Measurements from ENCODE around the gene SPEM1.

Gene SPEM1

GRCh38 chr17:7392696-7393612 is 27.2 kb upstream of the SPEM1 start:
- H3K4me1 Mint-ChIP-seq: peaks cover 41% of the 10 kb centered on the region
- H3K27ac Mint-ChIP-seq: peak overlapping the region; percentile 75
- CTCF ChIA-PET: interaction anchor here (0.6 to 0.7 kb wide), 3 partner anchors 44 to 106 kb away, joined by 3 to 4 read pairs (median 3); no protein-coding TSS in a partner anchor
- H3K9me3 Mint-ChIP-seq: no peaks in the 10 kb centered on the region
- no peak for DNase-seq
- peaks cover 47% of the 10 kb centered on the region for H3K36me3 Mint-ChIP-seq
- H3K4me3 Mint-ChIP-seq: peak overlapping the region; percentile 94
- peaks cover 7% of the 10 kb centered on the region for H3K27me3 Mint-ChIP-seq

DNA sequence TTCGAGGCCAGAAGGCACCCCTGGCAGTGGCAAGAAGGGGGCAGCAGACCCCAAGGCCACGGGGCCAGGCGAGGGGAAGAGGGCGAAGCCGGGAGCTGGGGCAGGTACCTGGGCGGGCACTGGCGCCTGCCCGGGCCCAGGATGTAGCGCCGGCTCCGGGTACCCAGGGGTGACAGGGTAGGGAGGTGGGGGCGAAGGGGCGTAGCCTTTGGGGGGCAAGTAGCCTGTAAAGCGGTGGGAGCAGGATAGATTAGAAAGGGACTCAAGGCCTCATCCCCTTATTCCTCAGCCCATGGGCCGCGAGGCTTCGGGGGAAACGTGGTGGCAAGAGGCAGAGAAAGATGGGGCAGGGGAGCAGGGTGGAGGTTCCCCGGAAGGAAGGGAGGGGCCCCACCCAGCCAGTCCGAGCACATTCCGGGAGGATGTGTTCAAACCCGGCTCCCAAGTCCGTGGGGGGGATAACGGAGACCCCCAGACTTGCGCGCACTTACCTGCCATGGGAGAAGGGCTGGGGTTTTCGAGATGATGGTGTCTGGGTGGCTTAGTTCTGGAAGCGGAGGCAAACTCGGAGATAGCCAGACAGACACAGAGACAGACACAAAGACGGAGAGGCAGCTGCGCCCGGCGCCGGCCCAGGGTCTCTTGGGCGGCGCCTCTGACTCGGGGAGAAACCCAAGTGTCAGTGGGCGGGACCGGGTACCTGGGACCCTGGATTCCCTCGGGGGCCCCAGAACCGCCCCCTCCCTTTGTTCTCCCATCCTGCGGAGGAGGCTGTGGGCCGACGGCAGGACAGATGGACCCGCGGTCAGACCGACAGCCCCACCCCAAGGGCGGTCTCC is 26.3 kb upstream of the SPEM1 start:
- CTCF ChIA-PET: interaction anchor here (0.6 to 2.3 kb wide), 2 partner anchors 43 to 98 kb away, joined by 3 to 7 read pairs; no protein-coding TSS in a partner anchor
- peak overlapping the region; percentile 94 for H3K4me3 Mint-ChIP-seq

DNA sequence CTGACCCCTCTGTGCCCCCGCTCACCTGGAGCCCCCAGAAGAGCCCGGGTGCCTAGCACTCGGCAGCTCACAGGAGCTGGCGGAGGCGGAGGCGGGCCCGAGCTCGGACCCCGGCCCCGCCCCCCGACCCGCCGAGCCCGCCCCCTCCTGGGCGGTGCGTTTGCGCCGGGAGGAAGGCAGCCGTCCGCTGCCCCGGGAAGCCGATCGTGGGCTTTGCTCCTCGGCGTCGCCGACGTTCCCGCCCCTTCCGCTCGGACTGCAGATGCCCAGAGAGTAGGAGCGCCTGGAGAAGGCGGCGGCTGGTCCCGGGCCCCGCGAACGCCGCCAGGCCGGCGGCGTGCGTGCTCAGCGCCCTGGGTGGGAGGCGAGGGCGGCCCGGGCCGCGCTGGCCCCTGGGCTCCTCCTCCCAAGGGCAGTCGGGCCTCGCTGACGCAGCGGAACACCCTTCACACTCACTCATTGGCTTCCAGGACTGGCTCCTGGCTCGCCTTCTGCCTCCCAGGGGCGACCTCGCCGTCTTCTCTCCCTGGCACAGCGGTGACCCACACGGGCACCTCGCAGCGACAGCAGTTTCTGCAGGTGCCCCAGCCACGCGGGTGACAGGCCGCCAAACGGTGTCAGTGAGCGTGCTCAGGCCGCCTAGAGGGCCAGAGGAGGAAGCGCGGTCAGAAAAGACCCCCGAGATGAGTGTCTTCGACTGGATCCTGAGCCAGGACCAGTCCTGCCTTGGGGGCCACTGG is 25.5 kb upstream of the SPEM1 start, which contains the start of gene PLSCR3:
PLSCR3 (minus strand) TSS at position 74 of the 740 bp plus-strand sequence. CDS start 415 bp downstream, outside the sequence.
- peak; percentile 87 for DNase-seq
- Mint-ChIP-seq H3K4me1 (peaks cover 39% of the 10 kb centered on the region), H3K9me3 (no peaks in the 10 kb centered on the region), H3K27me3 (peaks cover 7% of the 10 kb centered on the region), H3K36me3 (peaks cover 34% of the 10 kb centered on the region), H3K27ac (peak within 1 kb of the TSS; percentile 89), H3K4me3 (peak within 1 kb of the TSS; percentile 94)
- CTCF ChIA-PET: interaction anchor here (2.3 kb wide), 1 partner anchor 42 kb away, joined by 7 read pairs; no protein-coding TSS in a partner anchor

More for the DNA sequence above, 26.3 kb upstream of the SPEM1 start:
- peak overlapping the region; percentile 87 for H3K27ac Mint-ChIP-seq
- peak; percentile 80 for DNase-seq
- no peaks in the 10 kb centered on the region for H3K9me3 Mint-ChIP-seq
- peaks cover 42% of the 10 kb centered on the region for H3K36me3 Mint-ChIP-seq
- peaks cover 7% of the 10 kb centered on the region for H3K27me3 Mint-ChIP-seq
- H3K4me1 Mint-ChIP-seq: peaks cover 41% of the 10 kb centered on the region

GRCh38 chr17:7396147-7396546 is 24.0 kb upstream of the SPEM1 start:
- H3K9me3 Mint-ChIP-seq: no peaks in the 10 kb centered on the region
- H3K36me3 Mint-ChIP-seq: peaks cover 20% of the 10 kb centered on the region
- peaks cover 7% of the 10 kb centered on the region for H3K27me3 Mint-ChIP-seq
- peaks cover 33% of the 10 kb centered on the region for H3K4me1 Mint-ChIP-seq
- CTCF ChIA-PET: no interaction called here
- DNase-seq: no peak
- no peak overlapping the region for H3K27ac Mint-ChIP-seq
- peak overlapping the region; percentile 37 for H3K4me3 Mint-ChIP-seq

DNA sequence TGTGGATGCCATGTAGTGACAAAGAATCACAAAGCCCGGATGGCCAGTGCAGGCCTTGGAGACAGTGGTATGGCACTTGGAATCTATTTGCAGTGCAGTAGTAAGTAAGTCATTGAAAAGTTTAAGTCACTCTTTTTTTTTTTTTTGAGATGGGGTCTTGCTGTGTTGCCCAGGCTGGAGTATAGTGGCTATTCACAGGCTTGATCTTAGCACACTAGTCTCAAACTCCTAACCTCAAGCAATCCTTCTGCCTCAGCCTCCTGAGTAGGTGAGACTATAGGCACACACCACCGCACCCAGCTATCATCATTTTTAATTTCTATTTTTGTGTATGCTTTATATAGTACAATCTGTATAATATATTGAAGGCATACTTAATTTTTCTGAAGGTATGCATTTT is 21.5 kb upstream of the SPEM1 start:
- no peak for DNase-seq
- Mint-ChIP-seq H3K27me3 (peaks cover 7% of the 10 kb centered on the region), H3K4me1 (peaks cover 23% of the 10 kb centered on the region), H3K36me3 (peaks cover 8% of the 10 kb centered on the region), H3K9me3 (no peaks in the 10 kb centered on the region), H3K4me3 (no peak overlapping the region), H3K27ac (no peak overlapping the region)
- CTCF ChIA-PET: interaction anchor here (1.6 kb wide), 1 partner anchor 43 kb away, joined by 4 read pairs; no protein-coding TSS in a partner anchor

DNA sequence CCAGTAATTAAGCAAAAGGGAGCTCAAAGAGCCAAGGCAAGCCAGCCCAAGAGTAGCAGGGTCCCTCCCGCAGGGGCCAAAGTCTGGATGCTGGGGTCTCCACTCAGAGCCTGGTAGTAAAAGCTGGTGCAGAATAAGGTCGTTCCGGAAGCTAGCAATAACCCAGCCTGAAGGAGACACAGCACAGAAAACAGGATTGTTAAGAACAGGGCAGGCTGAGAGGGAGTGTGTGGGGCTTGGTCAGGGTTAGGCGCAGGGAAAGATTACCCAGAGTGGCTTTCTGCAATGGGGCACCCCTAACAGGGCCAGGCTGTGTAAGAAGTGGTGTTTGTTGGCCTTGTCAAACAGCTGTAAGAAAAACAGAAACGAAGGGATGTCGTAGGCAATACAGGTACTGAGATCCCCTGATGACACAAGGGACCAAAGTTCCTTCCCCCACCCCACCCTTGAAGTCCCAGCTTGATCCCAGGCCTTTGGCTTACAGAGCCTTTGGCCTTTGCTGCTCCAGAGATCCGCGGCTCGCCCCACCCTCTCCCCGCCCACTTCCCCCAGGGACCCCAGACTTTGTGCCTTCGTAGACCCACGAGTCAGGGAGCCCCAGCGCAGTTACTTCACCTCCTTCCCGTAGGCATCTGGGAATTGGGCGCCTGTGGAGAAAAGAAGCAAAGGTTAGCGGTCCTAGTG is 16.9 kb upstream of the SPEM1 start:
- no peaks in the 10 kb centered on the region for H3K9me3 Mint-ChIP-seq
- DNase-seq: peak; percentile 60
- H3K36me3 Mint-ChIP-seq: peaks cover 5% of the 10 kb centered on the region
- H3K4me3 Mint-ChIP-seq: peak overlapping the region; percentile 95
- peaks cover 19% of the 10 kb centered on the region for H3K4me1 Mint-ChIP-seq
- CTCF ChIA-PET: interaction anchor here (0.5 to 2.2 kb wide), 5 partner anchors 32 to 139 kb away, joined by 3 to 6 read pairs (median 3); partner anchors contain the start of gene TMEM102
- H3K27me3 Mint-ChIP-seq: peaks cover 39% of the 10 kb centered on the region
- H3K27ac Mint-ChIP-seq: peak overlapping the region; percentile 92

DNA sequence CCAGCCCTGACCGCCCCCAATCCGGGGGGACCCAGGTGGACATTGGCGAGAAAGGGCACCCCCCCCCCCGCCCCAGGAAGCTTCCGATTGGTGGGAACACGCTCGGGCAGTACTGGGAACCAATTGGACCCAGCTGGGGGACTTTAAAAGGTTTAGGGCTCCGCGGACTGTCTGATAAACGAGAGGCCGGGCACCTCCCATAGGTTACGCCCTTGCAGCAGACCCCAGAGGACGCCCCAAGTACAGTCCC is 16.5 kb upstream of the SPEM1 start:
- H3K4me3 Mint-ChIP-seq: peak overlapping the region; percentile 95
- peak overlapping the region; percentile 92 for H3K27ac Mint-ChIP-seq
- H3K9me3 Mint-ChIP-seq: no peaks in the 10 kb centered on the region
- H3K4me1 Mint-ChIP-seq: peaks cover 20% of the 10 kb centered on the region
- H3K27me3 Mint-ChIP-seq: peaks cover 41% of the 10 kb centered on the region
- DNase-seq: no peak
- peaks cover 5% of the 10 kb centered on the region for H3K36me3 Mint-ChIP-seq
- CTCF ChIA-PET: interaction anchor here (0.5 to 2.2 kb wide), 5 partner anchors 32 to 138 kb away, joined by 3 to 6 read pairs (median 3); partner anchors contain the start of gene TMEM102

DNA sequence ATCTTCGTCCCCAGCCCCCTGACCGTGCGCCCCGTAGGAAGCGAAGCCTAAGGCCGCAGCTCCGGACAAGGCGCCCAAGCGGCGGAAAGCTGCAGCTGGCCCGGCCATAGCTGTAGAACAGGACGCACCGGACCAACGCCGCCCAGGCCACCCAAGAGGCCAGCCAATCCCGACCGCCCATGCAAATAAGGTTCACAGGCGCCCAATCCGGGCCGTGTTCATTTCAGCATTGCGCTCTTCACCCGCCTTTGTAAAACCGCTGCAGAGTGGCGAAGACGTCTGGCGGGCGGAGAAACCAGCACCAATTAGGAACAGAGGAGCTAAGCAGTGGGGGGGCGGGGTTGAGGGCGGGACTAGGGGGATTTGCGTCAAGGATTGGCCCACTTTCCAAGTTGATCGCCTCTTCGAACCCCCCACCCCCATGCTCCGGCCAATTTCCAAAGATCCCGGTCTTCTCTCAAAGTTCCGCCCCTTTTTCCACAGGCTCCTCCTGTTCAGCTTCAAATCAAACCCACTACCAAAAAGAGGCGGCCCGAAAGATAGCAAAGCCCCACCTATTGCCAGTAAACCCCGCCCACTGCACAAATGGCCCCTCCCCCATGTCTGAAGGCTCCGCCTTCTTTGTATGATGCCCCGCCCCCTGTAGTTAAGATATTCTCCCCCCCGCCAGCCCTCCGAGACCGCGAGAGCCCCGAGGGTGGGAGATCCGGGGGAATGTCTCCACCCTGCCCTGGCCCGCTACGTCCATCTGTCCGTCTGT is 16.0 kb upstream of the SPEM1 start, which contains the start of gene TMEM256:
TMEM256 (minus strand) TSS at position 121 of the 760 bp plus-strand sequence; CDS start at position 108, 13 bp downstream.
- H3K4me3 Mint-ChIP-seq: peak within 1 kb of the TSS; percentile 95
- peaks cover 5% of the 10 kb centered on the region for H3K36me3 Mint-ChIP-seq
- H3K27me3 Mint-ChIP-seq: peaks cover 46% of the 10 kb centered on the region
- peak; percentile 98 for DNase-seq
- no peaks in the 10 kb centered on the region for H3K9me3 Mint-ChIP-seq
- peaks cover 22% of the 10 kb centered on the region for H3K4me1 Mint-ChIP-seq
- peak within 1 kb of the TSS; percentile 92 for H3K27ac Mint-ChIP-seq
- CTCF ChIA-PET: interaction anchor here (1.0 to 2.2 kb wide), 4 partner anchors 31 to 138 kb away, joined by 3 to 6 read pairs (median 4); partner anchors contain the start of gene TMEM102

DNA sequence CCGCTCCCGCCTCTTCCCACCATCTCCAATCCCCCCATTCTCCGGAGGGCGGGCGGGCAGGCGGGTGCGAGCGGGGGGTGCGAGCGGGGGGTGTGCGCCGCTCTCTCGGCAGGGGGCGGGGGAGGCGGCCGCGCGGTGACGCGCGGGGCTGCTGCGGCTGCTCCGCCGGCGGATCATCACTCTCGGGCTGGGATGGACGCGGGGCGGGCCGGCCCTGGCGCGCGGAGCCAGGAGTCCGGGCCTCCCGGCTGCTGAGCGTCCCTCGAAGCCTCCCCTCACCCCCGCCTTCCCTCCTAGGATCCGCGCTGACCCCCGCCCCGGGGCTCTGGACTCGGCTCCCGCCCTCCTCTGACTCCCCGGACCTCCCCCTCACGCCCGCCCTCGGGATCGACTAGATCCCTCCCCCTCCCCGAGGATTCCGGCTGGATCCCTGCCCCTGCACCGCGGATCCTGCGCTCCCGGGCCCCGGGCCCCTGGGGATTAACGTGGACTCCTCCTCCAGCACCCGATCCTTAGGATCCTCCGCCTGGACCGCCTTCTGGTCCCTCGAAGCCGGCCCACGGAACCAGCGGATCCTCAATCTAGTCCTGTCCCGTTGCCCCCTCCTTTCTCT is 15.3 kb upstream of the SPEM1 start:
- Mint-ChIP-seq H3K36me3 (peaks cover 5% of the 10 kb centered on the region), H3K4me1 (peaks cover 22% of the 10 kb centered on the region), H3K27me3 (peaks cover 50% of the 10 kb centered on the region), H3K4me3 (peak overlapping the region; percentile 95), H3K9me3 (no peaks in the 10 kb centered on the region), H3K27ac (peak overlapping the region; percentile 92)
- CTCF ChIA-PET: interaction anchor here (1.0 to 2.2 kb wide), 3 partner anchors 30 to 35 kb away, joined by 3 to 6 read pairs (median 5); partner anchors contain the start of gene TMEM102
- peak; percentile 81 for DNase-seq

- no peak for DNase-seq
- Mint-ChIP-seq H3K27ac (peak overlapping the region; percentile 40), H3K4me3 (peak overlapping the region; percentile 95), H3K27me3 (peaks cover 53% of the 10 kb centered on the region), H3K9me3 (no peaks in the 10 kb centered on the region), H3K36me3 (peaks cover 5% of the 10 kb centered on the region), H3K4me1 (peaks cover 22% of the 10 kb centered on the region)
- CTCF ChIA-PET: no interaction called here
Observed at GRCh38 chr17:7405350-7406234, 14.5 kb upstream of the SPEM1 start.

GRCh38 chr17:7406235-7406825 is 13.8 kb upstream of the SPEM1 start:
- H3K9me3 Mint-ChIP-seq: no peaks in the 10 kb centered on the region
- no peak for DNase-seq
- peaks cover 5% of the 10 kb centered on the region for H3K36me3 Mint-ChIP-seq
- peak overlapping the region; percentile 68 for H3K4me3 Mint-ChIP-seq
- CTCF ChIA-PET: interaction anchor here (0.6 to 1.3 kb wide), 2 partner anchors 82 to 155 kb away, joined by 3 to 4 read pairs; no protein-coding TSS in a partner anchor
- H3K4me1 Mint-ChIP-seq: peaks cover 22% of the 10 kb centered on the region
- peak overlapping the region; percentile 40 for H3K27ac Mint-ChIP-seq
- peaks cover 61% of the 10 kb centered on the region for H3K27me3 Mint-ChIP-seq

Data from activated naive CD4-positive, alpha-beta T cell treated with anti-CD3 and anti-CD28 coated beads, Interleukin-2, amount 10 ng/mL, durations not matched to agents 7 days and 5 days (primary cell).